ENCODE results near the gene CCDC178. TPM values are rescaled to one million over a fixed set of nuclear protein-coding genes. Genes with fewer than 3 reads are reported as not detected.

CCDC178 gene
- total RNA-seq, 1 donor from 2014 or later = not detected

- intact Hi-C loops (cut with micrococcal nuclease) = no loop called here
Measured at GRCh38 chr18:32889615-32890593, 550.6 kb downstream of the CCDC178 start.

- intact Hi-C loops (cut with micrococcal nuclease) = no loop called here
Measured at GRCh38 chr18:32888306-32888705, 552.2 kb downstream of the CCDC178 start.

Other genes with a start within 250 kb of the CCDC178 start
- gene ASXL3, start 137.5 kb upstream of the CCDC178 start, total RNA-seq = not detected in 2 replicates

Data from T-helper 2 cell treated with Interferon-gamma antibody and Interleukin-4, amounts not matched to agents 100 ng/mL and 5 ng/mL, for 36 hours (primary cell).